Pancreas (tissue), 10 donors: ENCODE results near the gene GABPA. TPM values are rescaled to one million over a fixed set of nuclear protein-coding genes. Genes with fewer than 3 reads are reported as not detected.

ENCODE experiments used
- ATAC-seq, 4 donors: fragments of 200-7000 bp; cut with Tn5 transposase; one replicate each; pipeline versions ENCODE4 v1.8.0 to v1.9.1; 2020; ENCODE audit warnings: mild to moderate bottlenecking in 4 of 4, moderate library complexity in 4 of 4
- DNase-seq, 6 donors: peaks; one replicate each; pipeline ENCODE4 v3.0.0-alpha.2; 2020
- FAIRE-seq: peaks from 2 replicates; lab custom pipeline; 2012; peaks lifted over from hg19 to GRCh38; lab: Jason Lieb, UNC
- H3K27ac ChIP-seq, 4 donors: fragments of 200-600 bp; sonication (generic); 1 replicate in 3 of 4; 2 replicates in 1 of 4; pipeline versions ENCODE4 v1.5.0 to v1.8.0; 2020
- H3K27me3 ChIP-seq, 4 donors: fragments of 200-600 bp; one replicate each; pipeline ENCODE4 v1.8.0; 2021
- H3K36me3 ChIP-seq, 3 donors: fragments of 200-600 bp; sonication (generic) in 1 of 3; one replicate each; pipeline versions ENCODE4 v1.5.0 to v1.8.0; 2020 to 2021
- H3K4me1 ChIP-seq, 3 donors: fragments of 200-600 bp; one replicate each; pipeline ENCODE4 v1.8.0; 2021
- H3K4me3 ChIP-seq, 4 donors: fragments of 200-600 bp; sonication (generic) in 2 of 4; one replicate each; pipeline versions ENCODE4 v1.5.0 to v1.8.0; 2020 to 2021
- H3K9me3 ChIP-seq, 4 donors: fragments of 200-600 bp; one replicate each; pipeline ENCODE4 v1.8.0; 2021
- WGBS, 2 donors: extraction: QIAGEN DNeasy Blood & Tissue Kit; methylation state at CpG; one replicate each; pipeline ENCODE4 v1.1.7; 2013; 5-methylcytosine and 5-hydroxymethylcytosine counted together
- intact Hi-C, 3 donors: fragments of 100-400 bp; cut with DNase I; formaldehyde crosslinking; loops; one replicate each; pipeline versions ENCODE4 v1.11.1 to v1.14.2; 2022
- polyA plus RNA-seq, 2 donors: library from polyadenylated mRNA; stranded (reverse); fragments of 200-250 nt; gene quantifications; one replicate each; pipeline ENCODE4 v1.2.3, GENCODE V29; 2013
- total RNA-seq, 6 donors: library from RNA; stranded (reverse); fragmentation: NEBNext Ultra II Directional in 4 of 6; extraction: Animal tissue kit (Norgen Biotek cat#: 25700) in 4 of 6; gene quantifications; one replicate each; pipeline versions ENCODE4 v1.2.1 to v1.2.4, GENCODE V29; 2021 to 2023
- TF ChIP-seq, protein P1 (sequence below), 4 donors: fragments of 200-600 bp; sonication (generic) in 3 of 4; IDR thresholded peaks; one replicate each; pipeline versions ENCODE4 v1.5.0 to v1.8.0; 2021; ENCODE audit warnings: antibody characterized with exemption in 4 of 4
- donor health status: healthy with polysubstance abuse.
- donor health status: DM: no; HTN: no; CAD: no; lungs with moderate emphysema.
- donor health status: DM: no; HTN: no; CAD: no.
- donor health status: control.
- donor health status: control.
- donor health status: Bipolar disorder and iron deficiency.
- donor health status: DM: yes; HTN: yes; CAD: no.
- donor health status: DM: no; HTN: no; CAD: no.
- donor health status: DM: no; HTN: no; CAD: no.
- donor health status: DM: yes; HTN: yes; CAD: no.

Gene GABPA
- total and polyA plus RNA-seq, 8 donors, result 3.7 to 14.7 (median 8.0) TPM

GRCh38 chr21:25788677-25789076 is 53.9 kb downstream of the GABPA start:
- ATAC-seq (no peak), FAIRE-seq (no peak), DNase-seq (no peak)
- Histone ChIP-seq H3K36me3 (no peaks in the 10 kb centered on the region), H3K9me3 (no peaks in the 10 kb centered on the region), H3K27ac (no peak overlapping the region), H3K4me1 (peaks cover 0 to 6% (median 5%) of the 10 kb centered on the region in 3 donors), H3K4me3 (no peak overlapping the region), H3K27me3 (no peaks in the 10 kb centered on the region)
- TF ChIP-seq, protein P1, sequence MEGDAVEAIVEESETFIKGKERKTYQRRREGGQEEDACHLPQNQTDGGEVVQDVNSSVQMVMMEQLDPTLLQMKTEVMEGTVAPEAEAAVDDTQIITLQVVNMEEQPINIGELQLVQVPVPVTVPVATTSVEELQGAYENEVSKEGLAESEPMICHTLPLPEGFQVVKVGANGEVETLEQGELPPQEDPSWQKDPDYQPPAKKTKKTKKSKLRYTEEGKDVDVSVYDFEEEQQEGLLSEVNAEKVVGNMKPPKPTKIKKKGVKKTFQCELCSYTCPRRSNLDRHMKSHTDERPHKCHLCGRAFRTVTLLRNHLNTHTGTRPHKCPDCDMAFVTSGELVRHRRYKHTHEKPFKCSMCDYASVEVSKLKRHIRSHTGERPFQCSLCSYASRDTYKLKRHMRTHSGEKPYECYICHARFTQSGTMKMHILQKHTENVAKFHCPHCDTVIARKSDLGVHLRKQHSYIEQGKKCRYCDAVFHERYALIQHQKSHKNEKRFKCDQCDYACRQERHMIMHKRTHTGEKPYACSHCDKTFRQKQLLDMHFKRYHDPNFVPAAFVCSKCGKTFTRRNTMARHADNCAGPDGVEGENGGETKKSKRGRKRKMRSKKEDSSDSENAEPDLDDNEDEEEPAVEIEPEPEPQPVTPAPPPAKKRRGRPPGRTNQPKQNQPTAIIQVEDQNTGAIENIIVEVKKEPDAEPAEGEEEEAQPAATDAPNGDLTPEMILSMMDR (IDR thresholded peaks at IDR 0.05), result no peak
- intact Hi-C loops, result no loop called here
- 59 to 73% methylated on average over 6 of the region's 6 CpGs for WGBS, 2 donors

DNA sequence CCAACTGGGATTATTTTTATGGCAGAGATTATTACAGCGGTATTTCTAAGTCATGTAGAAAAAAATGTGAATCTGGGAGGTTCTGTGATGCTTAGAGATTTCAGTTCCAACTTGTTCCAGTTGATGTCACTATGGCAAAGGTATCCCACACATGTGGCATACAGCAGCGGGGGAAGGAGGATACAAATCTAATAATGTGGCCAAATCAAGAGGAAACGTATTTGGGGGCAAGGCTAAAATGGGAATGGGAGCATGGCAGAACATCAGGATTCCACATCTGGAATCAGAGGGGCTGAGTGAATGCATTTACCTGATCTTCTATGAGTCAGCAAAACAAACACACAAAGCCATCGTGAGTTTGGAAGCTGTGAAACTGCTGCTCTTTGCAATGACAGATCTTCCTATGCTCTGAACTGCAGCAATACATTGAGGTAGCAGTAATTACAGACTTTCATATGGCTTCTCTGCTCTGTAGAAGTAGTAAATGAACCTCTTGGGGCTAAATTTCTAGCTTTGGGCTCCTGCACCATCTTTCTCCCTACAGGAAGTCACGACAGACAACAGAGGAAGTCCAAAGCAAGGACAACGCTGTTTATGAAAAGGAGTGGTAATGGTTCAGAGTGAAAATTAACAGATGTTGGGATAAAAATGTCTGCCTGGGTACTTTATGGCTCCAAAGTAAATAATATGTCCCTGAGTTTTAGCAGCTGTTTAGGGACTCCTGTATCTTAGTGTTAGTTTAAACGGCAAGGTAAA is 55.5 kb downstream of the GABPA start:
- ATAC-seq (peak; percentile 80 to 94 (median 90)), FAIRE-seq (no peak), DNase-seq (peak in 1 of 6 donors; percentile 16)
- no peaks in the 10 kb centered on the region for H3K9me3 ChIP-seq
- 5% methylated on average over 7 of the region's 7 CpGs for WGBS, 2 donors
- intact Hi-C loops, result no loop called here
- H3K36me3 ChIP-seq, result no peaks in the 10 kb centered on the region
- H3K27me3 ChIP-seq, result no peaks in the 10 kb centered on the region
- peak overlapping the region in 2 of 4 donors; percentile 20 to 43 for H3K4me3 ChIP-seq
- peak overlapping the region in 2 of 4 donors; percentile 25 to 33 for H3K27ac ChIP-seq
- TF ChIP-seq, protein P1 (IDR thresholded peaks at IDR 0.05), result peak in 1 of 4 donors; percentile 12
- peaks cover 0 to 6% (median 5%) of the 10 kb centered on the region in 3 donors for H3K4me1 ChIP-seq

GRCh38 chr21:25790878-25791204 is 56.1 kb downstream of the GABPA start:
- Histone ChIP-seq H3K27me3 (no peaks in the 10 kb centered on the region), H3K36me3 (no peaks in the 10 kb centered on the region), H3K9me3 (no peaks in the 10 kb centered on the region), H3K27ac (peak overlapping the region in 2 of 4 donors; percentile 25 to 33), H3K4me3 (peak overlapping the region in 2 of 4 donors; percentile 20 to 43), H3K4me1 (peaks cover 0 to 6% (median 5%) of the 10 kb centered on the region in 3 donors)
- TF ChIP-seq, protein P1 (IDR thresholded peaks at IDR 0.05), result no peak
- FAIRE-seq (peak; percentile 20), ATAC-seq (peak in 1 of 4 donors; percentile 32), DNase-seq (no peak)
- intact Hi-C loops, result no loop called here

GRCh38 chr21:25791319-25791718 is 56.5 kb downstream of the GABPA start:
- H3K27ac ChIP-seq, result no peak overlapping the region
- WGBS, 2 donors, result 95 to 96% methylated on average over 1 of the region's 1 CpG
- FAIRE-seq (no peak), ATAC-seq (peak in 2 of 4 donors; percentile 49 to 51), DNase-seq (no peak)
- no peaks in the 10 kb centered on the region for H3K27me3 ChIP-seq
- H3K36me3 ChIP-seq, result no peaks in the 10 kb centered on the region
- no peak overlapping the region for H3K4me3 ChIP-seq
- TF ChIP-seq, protein P1 (IDR thresholded peaks at IDR 0.05), result no peak
- H3K9me3 ChIP-seq, result no peaks in the 10 kb centered on the region
- H3K4me1 ChIP-seq, result peaks cover 0 to 6% (median 5%) of the 10 kb centered on the region in 3 donors
- intact Hi-C loops, result no loop called here
